BE2C (cell line): ENCODE results near the gene PSME3IP1.
"Not testable (repeated sequence)": the region's sequence is repeated elsewhere in the genome, so short reads cannot be mapped to it uniquely, and the experiment has no call there.

Experiments
- DNase-seq: peaks from one replicate; pipeline ENCODE4 v3.0.0-alpha.2; 2020
- H3K27me3 ChIP-seq: fragments of 250-450 bp; sonication (Bioruptor Pico); 2 replicates; pipeline ENCODE4 v1.5.1; 2020; ENCODE audit warnings: mild to moderate bottlenecking
- H3K36me3 ChIP-seq: fragments of 250-450 bp; sonication (Bioruptor Pico); 2 replicates; pipeline ENCODE4 v1.5.1; 2020; ENCODE audit warnings: mild to moderate bottlenecking
- H3K4me1 ChIP-seq: fragments of 250-450 bp; sonication (Bioruptor Pico); 2 replicates; pipeline ENCODE4 v1.5.1; 2020
- H3K4me3 ChIP-seq: 2 replicates; pipeline ENCODE4 v1.5.1; 2011; ENCODE audit warnings: low read depth, low read length
- H3K9me3 ChIP-seq: fragments of 250-450 bp; sonication (Bioruptor Pico); 2 replicates; pipeline ENCODE4 v1.5.1; 2020
- CTCF ChIP-seq: IDR thresholded peaks from 2 replicates; pipeline ENCODE4 v1.5.1; 2012; ENCODE audit warnings: mild to moderate bottlenecking, low read depth, low read length

The PSME3IP1 gene

DNA sequence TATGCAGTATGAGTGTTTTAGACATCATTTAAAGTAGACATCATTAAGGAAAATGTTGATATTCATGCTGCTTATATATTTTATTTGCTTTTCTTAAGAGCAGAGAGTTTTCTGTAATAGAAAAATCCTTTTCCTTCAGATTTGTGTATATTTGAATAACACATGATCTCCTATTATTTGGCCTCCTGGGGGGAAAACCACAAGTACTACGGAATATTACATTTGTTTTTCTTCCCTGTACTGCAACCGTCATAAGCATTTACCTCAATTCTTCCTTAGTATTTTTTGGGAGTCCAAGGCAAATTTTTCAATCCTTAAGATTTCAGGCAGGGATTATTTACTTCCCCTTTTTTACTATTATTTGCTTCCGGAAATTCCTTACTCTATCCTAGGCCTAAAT, 6.3 kb upstream of the PSME3IP1 start:
- Histone ChIP-seq H3K36me3 (no peaks in the 10 kb centered on the region), H3K9me3 (no peaks in the 10 kb centered on the region), H3K4me1 (peaks cover 6% of the 10 kb centered on the region), H3K4me3 (no peak overlapping the region), H3K27me3 (no peaks in the 10 kb centered on the region)
- no peak for TF ChIP-seq CTCF
- DNase-seq = no peak

DNA sequence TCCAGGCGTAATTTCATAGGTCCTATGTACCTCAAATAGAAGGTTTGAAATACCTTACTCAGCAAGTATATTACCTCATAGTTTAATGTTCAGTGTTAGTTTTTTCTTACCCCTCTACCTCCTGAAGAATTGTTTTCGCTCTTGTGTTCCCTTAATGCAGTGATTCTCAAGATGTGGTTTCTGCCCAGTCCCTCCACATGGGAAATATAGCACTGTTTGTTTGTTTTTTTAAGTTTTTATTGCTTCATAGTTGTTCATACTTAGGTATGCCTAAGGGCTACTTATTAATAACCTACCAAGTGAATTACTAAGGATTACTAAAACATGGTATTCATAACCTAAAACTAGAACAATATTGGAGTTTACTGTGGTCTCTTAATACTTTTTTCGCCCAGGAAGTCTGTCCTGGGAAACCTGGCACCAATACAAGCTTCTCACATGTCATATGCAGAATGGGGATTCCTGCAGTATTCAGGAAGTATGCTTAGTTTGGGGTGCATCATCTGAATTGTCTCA, 5.3 kb upstream of the PSME3IP1 start:
- H3K36me3 ChIP-seq = no peaks in the 10 kb centered on the region
- TF ChIP-seq CTCF = no peak
- H3K4me3 ChIP-seq = no peak overlapping the region
- no peak for DNase-seq
- H3K9me3 ChIP-seq = no peaks in the 10 kb centered on the region
- H3K27me3 ChIP-seq = no peaks in the 10 kb centered on the region
- peaks cover 1% of the 10 kb centered on the region for H3K4me1 ChIP-seq

DNA sequence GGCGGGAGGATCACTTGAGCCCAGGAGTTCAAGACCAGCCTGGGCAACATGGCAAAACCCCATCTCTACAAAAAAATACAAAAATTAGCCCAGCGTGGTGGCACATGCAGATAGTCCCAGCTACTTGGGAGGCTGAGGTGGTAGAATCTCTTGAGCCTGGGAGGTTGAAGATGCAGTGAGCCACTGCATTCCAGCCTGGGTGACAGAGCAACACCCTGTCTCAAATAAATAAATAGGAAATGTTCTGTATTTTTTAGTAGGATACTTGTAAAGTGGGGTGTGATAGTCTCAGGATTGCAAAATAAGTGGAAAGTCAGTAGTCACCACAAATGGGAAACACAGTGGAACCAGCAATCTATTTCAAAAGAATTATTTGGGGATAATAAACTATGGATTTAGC, 4.3 kb upstream of the PSME3IP1 start:
- H3K4me3 ChIP-seq = no peak overlapping the region
- H3K27me3 ChIP-seq = no peaks in the 10 kb centered on the region
- TF ChIP-seq CTCF = no peak
- no peaks in the 10 kb centered on the region for H3K9me3 ChIP-seq
- H3K36me3 ChIP-seq = no peaks in the 10 kb centered on the region
- DNase-seq = no peak
- no peaks in the 10 kb centered on the region; the same call in none of the 2 replicates for H3K4me1 ChIP-seq

DNA sequence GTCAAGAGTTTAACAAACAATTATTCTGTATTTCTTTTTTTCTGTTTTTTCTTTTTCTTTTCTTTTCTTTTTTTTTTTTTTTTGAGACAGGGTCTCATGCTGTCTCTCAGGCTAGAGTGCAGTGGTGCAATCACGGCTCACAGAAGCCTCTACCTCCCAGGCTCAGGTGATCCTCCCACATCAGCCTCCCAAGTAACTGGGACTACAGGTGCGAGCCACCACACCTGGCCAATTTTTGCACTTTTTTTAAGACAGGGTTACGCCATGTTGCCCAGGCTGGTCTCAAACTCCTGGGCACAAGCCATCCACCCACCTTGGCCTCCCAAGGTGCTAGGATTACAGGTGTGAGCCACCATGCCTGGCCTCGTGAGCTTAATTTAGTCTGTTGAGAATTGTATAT, 3.7 kb upstream of the PSME3IP1 start:
- not testable (repeated sequence) for H3K4me3 ChIP-seq, H3K36me3 ChIP-seq, H3K27me3 ChIP-seq, DNase-seq, H3K9me3 ChIP-seq, H3K4me1 ChIP-seq

- H3K36me3 ChIP-seq = no peaks in the 10 kb centered on the region
- H3K9me3 ChIP-seq = no peaks in the 10 kb centered on the region
- H3K27me3 ChIP-seq = no peaks in the 10 kb centered on the region
- H3K4me3 ChIP-seq = no peak overlapping the region
- peaks cover 3% of the 10 kb centered on the region; the same call in 1 of the 2 replicates for H3K4me1 ChIP-seq
- no peak for DNase-seq
- TF ChIP-seq CTCF = no peak
Observed at GRCh38 chr16:57188711-57189002, 2.8 kb upstream of the PSME3IP1 start.

DNA sequence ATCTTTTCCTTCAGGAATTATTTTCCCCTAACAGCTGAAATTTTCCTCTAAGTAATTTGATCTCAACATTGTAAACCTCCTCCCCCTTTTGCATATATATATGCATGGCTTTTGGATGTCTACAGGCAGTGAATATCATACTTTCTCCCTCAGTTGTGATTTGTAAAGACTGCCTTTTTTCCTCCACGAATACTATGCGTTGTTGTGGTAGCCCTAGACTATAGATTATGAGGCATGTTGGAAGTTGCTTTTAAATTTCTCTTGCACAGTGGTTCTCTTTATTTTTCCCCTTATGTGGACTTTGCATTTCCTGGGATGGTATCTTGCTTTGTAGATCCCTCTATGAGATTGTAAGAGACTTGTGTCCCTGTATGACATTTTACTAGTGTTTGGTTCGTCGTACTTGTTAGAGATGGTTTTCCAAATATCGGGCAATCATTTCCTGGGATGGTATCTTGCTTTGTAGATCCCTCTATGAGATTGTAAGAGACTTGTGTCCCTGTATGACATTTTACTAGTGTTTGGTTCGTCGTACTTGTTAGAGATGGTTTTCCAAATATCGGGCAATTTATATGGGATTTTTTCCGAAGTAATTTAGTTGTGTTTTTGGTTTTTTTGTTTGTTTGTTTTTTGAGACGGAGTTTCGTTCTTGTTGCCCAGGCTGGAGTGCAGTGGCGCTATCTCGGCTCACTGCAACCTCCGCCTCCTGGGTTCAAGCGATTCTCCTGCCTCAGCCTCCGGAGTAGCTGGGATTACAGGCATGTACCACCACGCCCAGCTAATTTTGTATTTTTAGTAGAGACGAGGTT, 2.3 kb upstream of the PSME3IP1 start:
- not testable (repeated sequence) for DNase-seq, H3K36me3 ChIP-seq, H3K9me3 ChIP-seq, H3K27me3 ChIP-seq, H3K4me1 ChIP-seq
- H3K4me3 ChIP-seq = peak overlapping the region; percentile 98
